ENCODE results near the gene PSMC3IP. TPM values are rescaled to one million over a fixed set of nuclear protein-coding genes. Genes with fewer than 3 reads are reported as not detected.
"Not testable (repeated sequence)": the region's sequence is repeated elsewhere in the genome, so short reads cannot be mapped to it uniquely, and the experiment has no call there.

Gene PSMC3IP, protein sequence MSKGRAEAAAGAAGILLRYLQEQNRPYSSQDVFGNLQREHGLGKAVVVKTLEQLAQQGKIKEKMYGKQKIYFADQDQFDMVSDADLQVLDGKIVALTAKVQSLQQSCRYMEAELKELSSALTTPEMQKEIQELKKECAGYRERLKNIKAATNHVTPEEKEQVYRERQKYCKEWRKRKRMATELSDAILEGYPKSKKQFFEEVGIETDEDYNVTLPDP
- total RNA-seq, result 1.5 and 1.9 TPM in 2 replicates
- polyA plus RNA-seq, result 3.7 and 4.2 TPM in 2 replicates

DNA sequence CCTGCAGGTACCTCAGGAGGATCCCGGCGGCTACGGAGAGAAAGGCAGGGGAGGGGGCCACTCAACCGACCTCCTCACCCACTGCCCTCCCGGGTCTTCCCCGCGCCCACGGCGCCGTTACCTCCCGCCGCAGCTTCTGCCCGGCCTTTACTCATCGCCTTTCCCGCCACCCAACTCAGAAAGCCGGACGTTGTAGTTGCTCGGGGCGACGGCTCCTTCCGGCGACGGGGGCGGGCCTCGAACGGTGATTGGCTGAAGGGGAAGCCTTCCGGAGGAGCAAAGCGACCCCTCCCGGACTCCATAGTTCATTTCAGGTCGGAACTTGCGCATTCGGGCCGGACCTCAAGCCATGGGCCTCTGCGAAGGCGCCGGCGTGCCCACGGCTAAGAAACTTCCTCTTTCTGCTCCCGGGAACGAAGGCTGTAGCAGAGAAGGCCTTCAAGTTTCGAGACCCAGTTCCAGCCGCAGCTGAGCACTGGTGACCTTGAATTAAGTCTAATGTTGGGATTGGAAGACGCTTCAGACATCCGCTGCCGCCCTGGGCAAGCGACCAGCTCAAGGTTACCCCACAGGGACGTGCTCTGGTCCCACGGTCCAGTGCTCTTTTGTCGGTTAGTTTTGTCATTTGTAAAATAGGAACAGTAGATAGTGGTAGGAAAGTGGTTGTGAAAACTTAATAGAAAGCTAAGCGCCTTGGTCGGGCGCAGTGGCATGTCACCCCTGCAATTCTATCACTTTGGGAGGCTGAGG is at the start of gene PSMC3IP:
Gene PSMC3IP, minus strand, starts transcription at position 198 of the 750 bp plus-strand sequence. Its CDS starts 43 bp downstream, at position 155.
- H2AFZ ChIP-seq, result peak within 1 kb of the TSS; percentile 54

DNA sequence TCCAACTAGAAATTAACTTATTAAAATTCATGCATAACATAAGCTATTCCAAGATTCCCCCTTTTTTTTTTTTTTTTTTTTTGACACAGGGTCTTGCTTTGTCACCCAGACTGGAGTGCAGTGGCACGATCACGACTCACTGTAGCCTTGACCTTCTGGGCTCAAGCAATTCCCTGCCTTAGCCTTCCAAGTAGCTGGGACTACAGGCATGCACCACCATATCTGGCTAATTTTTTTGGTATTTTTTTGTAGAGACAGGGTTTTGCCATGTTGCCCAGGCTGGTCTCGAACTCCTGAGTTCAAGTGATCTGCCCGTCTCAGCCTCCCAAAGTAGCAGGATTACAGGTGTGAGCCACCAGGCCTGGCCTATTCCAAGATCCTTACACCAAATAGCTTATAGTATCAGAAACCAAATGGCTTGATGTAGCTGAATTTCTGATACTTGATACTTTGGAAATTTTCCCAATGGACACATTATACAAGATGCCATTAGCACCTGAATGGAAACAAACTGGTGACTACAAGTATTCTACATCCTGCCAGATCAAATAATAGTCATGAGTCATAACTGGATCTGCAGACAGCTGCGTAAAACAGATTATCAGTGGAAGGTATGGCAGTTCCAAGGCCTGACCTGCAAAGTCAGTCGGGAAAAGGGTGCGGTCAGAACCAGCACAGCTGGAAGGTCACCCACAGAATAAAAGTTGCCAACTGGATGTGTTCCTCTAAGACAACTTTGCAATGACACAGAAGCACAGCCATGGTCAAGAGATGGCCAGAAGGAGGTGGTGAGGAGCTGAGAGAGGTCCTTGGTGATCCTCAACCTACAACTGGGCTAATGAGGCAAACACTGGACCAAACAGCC is 46.4 kb upstream of the PSMC3IP start:
- H3K4me2 ChIP-seq, result no peak overlapping the region
- H3K79me2 ChIP-seq, result no peaks in the 10 kb centered on the region
- no peak overlapping the region for H3K4me3 ChIP-seq
- H3K9me3 ChIP-seq (ENCODE audit: low read depth), result no peaks in the 10 kb centered on the region
- no peak overlapping the region for H3K27ac ChIP-seq
- H3K4me1 ChIP-seq (ENCODE audit: insufficient read depth), result no peaks in the 10 kb centered on the region
- WGBS (ENCODE audit: low lambda C conversion rate, missing lambda C conversion rate), result 90% methylated on average over 7 of the region's 7 CpGs
- no peaks in the 10 kb centered on the region for H4K20me1 ChIP-seq (ENCODE audit: insufficient read depth, poor library complexity, severe bottlenecking)
- TF ChIP-seq, protein P1, sequence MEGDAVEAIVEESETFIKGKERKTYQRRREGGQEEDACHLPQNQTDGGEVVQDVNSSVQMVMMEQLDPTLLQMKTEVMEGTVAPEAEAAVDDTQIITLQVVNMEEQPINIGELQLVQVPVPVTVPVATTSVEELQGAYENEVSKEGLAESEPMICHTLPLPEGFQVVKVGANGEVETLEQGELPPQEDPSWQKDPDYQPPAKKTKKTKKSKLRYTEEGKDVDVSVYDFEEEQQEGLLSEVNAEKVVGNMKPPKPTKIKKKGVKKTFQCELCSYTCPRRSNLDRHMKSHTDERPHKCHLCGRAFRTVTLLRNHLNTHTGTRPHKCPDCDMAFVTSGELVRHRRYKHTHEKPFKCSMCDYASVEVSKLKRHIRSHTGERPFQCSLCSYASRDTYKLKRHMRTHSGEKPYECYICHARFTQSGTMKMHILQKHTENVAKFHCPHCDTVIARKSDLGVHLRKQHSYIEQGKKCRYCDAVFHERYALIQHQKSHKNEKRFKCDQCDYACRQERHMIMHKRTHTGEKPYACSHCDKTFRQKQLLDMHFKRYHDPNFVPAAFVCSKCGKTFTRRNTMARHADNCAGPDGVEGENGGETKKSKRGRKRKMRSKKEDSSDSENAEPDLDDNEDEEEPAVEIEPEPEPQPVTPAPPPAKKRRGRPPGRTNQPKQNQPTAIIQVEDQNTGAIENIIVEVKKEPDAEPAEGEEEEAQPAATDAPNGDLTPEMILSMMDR (IDR thresholded peaks at IDR 0.05; ENCODE audit: poor library complexity), result no peak
- no peak for TF ChIP-seq EZH2 (IDR thresholded peaks at IDR 0.05; ENCODE audit: borderline replicate concordance)
- no peak for TF ChIP-seq EZH2phosphoT487 (IDR thresholded peaks at IDR 0.05; ENCODE audit: low read depth, severe bottlenecking, unreplicated experiment)
- no peaks in the 10 kb centered on the region for H3K9me2 ChIP-seq (replicated peaks; ENCODE audit: insufficient read depth)
- H3K36me3 ChIP-seq (replicated peaks; ENCODE audit: insufficient read depth, low read depth), result no peaks in the 10 kb centered on the region
- no peaks in the 10 kb centered on the region for H3K27me3 ChIP-seq
- peak; percentile 23 for DNase-seq (ENCODE audit: low spot score)
- no peak overlapping the region for H2AFZ ChIP-seq

More for the DNA sequence above, at the start of gene PSMC3IP:
- Histone ChIP-seq H3K4me1 (ENCODE audit: insufficient read depth) (peaks cover 4% of the 10 kb centered on the region), H3K4me2 (peak within 1 kb of the TSS; percentile 85), H3K27ac (peak within 1 kb of the TSS; percentile 76), H3K9me2 (replicated peaks; ENCODE audit: insufficient read depth) (no peaks in the 10 kb centered on the region), H3K36me3 (replicated peaks; ENCODE audit: insufficient read depth, low read depth) (no peaks in the 10 kb centered on the region), H3K79me2 (peaks cover 7% of the 10 kb centered on the region), H3K9me3 (ENCODE audit: low read depth) (no peaks in the 10 kb centered on the region), H4K20me1 (ENCODE audit: insufficient read depth, poor library complexity, severe bottlenecking) (no peaks in the 10 kb centered on the region), H3K4me3 (peak within 1 kb of the TSS; percentile 46), H3K27me3 (no peaks in the 10 kb centered on the region)
- TF ChIP-seq, protein P1 (IDR thresholded peaks at IDR 0.05; ENCODE audit: poor library complexity), result peak; percentile 38
- TF ChIP-seq EZH2phosphoT487 (IDR thresholded peaks at IDR 0.05; ENCODE audit: low read depth, severe bottlenecking, unreplicated experiment), result no peak
- 1% methylated on average over 52 of the region's 52 CpGs for WGBS (ENCODE audit: low lambda C conversion rate, missing lambda C conversion rate)
- DNase-seq (ENCODE audit: low spot score), result peak; percentile 96

DNA sequence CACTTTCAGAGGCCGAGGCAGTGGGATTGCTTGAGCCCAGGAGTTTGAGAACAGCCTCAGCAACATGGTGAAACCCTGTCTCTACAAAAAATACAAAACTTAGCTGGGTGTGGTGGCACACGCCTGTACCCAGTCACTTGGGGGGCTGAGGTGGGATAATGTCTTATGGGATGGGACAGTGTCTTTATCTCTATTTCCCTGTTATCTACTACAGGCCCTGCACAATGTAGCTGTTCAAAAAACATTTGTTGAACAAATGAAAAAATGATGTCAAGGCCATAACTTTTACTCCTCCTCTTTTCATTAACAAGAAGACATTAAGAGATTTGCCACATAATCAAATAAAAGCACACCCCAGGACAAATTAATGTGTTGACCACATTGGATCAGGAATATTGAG is 45.7 kb upstream of the PSMC3IP start:
- Histone ChIP-seq H3K4me2 (no peak overlapping the region), H3K9me2 (replicated peaks; ENCODE audit: insufficient read depth) (no peaks in the 10 kb centered on the region), H3K27me3 (no peaks in the 10 kb centered on the region), H4K20me1 (ENCODE audit: insufficient read depth, poor library complexity, severe bottlenecking) (no peaks in the 10 kb centered on the region), H3K36me3 (replicated peaks; ENCODE audit: insufficient read depth, low read depth) (no peaks in the 10 kb centered on the region), H3K4me3 (no peak overlapping the region), H2AFZ (no peak overlapping the region), H3K27ac (no peak overlapping the region), H3K9me3 (ENCODE audit: low read depth) (no peaks in the 10 kb centered on the region), H3K79me2 (no peaks in the 10 kb centered on the region), H3K4me1 (ENCODE audit: insufficient read depth) (no peaks in the 10 kb centered on the region)
- 83% methylated on average over 2 of the region's 2 CpGs for WGBS (ENCODE audit: low lambda C conversion rate, missing lambda C conversion rate)
- DNase-seq (ENCODE audit: low spot score), result no peak
- TF ChIP-seq EZH2 (IDR thresholded peaks at IDR 0.05; ENCODE audit: borderline replicate concordance) (no peak), EZH2phosphoT487 (IDR thresholded peaks at IDR 0.05; ENCODE audit: low read depth, severe bottlenecking, unreplicated experiment) (no peak)
- TF ChIP-seq, protein P1 (IDR thresholded peaks at IDR 0.05; ENCODE audit: poor library complexity), result no peak

DNA sequence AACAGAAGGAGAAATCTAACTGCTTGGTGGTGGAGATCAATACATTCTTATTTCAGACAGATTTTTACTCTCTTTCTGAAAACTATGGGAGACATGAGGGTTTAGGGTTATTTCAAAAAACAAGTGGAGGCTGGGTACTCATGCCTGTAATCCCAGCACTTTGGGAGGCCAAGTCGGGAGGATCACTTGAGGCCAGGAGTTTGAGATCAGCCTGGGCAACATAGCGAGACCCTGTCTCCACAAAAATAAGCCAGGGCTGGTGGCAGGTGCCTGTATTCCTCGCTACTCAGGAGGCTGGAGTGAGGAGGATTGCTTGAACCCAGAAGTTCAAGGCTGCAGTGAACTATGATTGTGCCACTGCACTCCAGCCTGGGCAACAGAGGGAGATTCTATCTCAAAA is 44.5 kb upstream of the PSMC3IP start:
- not testable (repeated sequence) for H3K36me3 ChIP-seq (replicated peaks; ENCODE audit: insufficient read depth, low read depth); H3K4me2 ChIP-seq; H3K9me2 ChIP-seq (replicated peaks; ENCODE audit: insufficient read depth); H3K79me2 ChIP-seq; H3K27me3 ChIP-seq; H4K20me1 ChIP-seq (ENCODE audit: insufficient read depth, poor library complexity, severe bottlenecking); DNase-seq (ENCODE audit: low spot score); H3K9me3 ChIP-seq (ENCODE audit: low read depth); H3K4me1 ChIP-seq (ENCODE audit: insufficient read depth); H3K4me3 ChIP-seq; H2AFZ ChIP-seq; H3K27ac ChIP-seq
- WGBS (ENCODE audit: low lambda C conversion rate, missing lambda C conversion rate), result 89% methylated on average over 3 of the region's 3 CpGs

All from hepatocyte (in vitro differentiated cells).